SJCRH30 (cell line): ENCODE data around the gene MBOAT1. TPM values are rescaled to one million over a fixed set of nuclear protein-coding genes. Genes with fewer than 3 reads are reported as not detected.

Experiments
- DNase-seq, 2 experiments: peaks; one replicate each; pipeline ENCODE4 v3.0.0-alpha.2; 2015 to 2020
- H3K27ac ChIP-seq: fragments of 250-450 bp; sonication (Bioruptor Pico); 2 replicates; pipeline ENCODE4 v1.5.1; 2020; ENCODE audit warnings: mild to moderate bottlenecking, moderate library complexity
- H3K27me3 ChIP-seq: fragments of 250-450 bp; sonication (Bioruptor Pico); 2 replicates; pipeline ENCODE4 v1.5.1; 2020; ENCODE audit warnings: mild to moderate bottlenecking, moderate library complexity
- H3K36me3 ChIP-seq: fragments of 250-450 bp; sonication (Bioruptor Pico); 2 replicates; pipeline ENCODE4 v1.5.1; 2020; ENCODE audit warnings: mild to moderate bottlenecking, moderate library complexity
- H3K4me1 ChIP-seq: fragments of 250-450 bp; sonication (Bioruptor Pico); 2 replicates; pipeline ENCODE4 v1.5.1; 2020; ENCODE audit warnings: mild to moderate bottlenecking, moderate library complexity
- H3K4me3 ChIP-seq: fragments of 250-450 bp; sonication (Bioruptor Pico); 2 replicates; pipeline ENCODE4 v1.5.1; 2020; ENCODE audit warnings: mild to moderate bottlenecking, moderate library complexity
- H3K9me3 ChIP-seq: fragments of 250-450 bp; sonication (Bioruptor Pico); replicated peaks from 2 replicates; pipeline ENCODE4 v1.5.1; 2020; ENCODE audit warnings: mild to moderate bottlenecking, moderate library complexity
- total RNA-seq: library from RNA; depleted of rRNA; stranded (reverse); fragments of >200 nt; shearing (Covaris generic); gene quantifications from 2 replicates; pipeline ENCODE4 v1.2.3, GENCODE V29; 2014

Gene MBOAT1
- total RNA-seq, 1 experiment from 2014 or later: 7.7 TPM

DNA sequence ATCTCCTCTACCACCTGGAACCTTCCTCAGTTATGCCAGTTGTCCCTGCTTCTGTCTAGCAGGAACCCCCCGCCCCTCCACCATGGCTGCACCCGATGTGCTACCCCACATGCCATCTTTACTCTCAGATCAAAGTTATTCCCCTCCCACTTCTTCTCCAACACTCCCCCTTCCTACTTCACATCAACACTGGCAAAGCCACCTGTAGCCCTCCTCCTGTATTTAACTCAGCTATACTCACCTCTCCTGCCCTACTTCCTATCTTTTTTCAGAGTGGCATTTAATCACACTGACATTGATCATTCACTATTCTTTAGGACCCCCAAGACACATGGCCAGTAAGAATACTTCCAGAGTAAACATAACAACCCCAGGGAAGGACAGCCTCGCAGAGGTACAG lies 84.3 kb downstream of the MBOAT1 start:
- Histone ChIP-seq H3K27ac (no peak overlapping the region), H3K36me3 (no peaks in the 10 kb centered on the region), H3K27me3 (no peaks in the 10 kb centered on the region), H3K9me3 (no peaks in the 10 kb centered on the region), H3K4me1 (peaks cover 3% of the 10 kb centered on the region), H3K4me3 (no peak overlapping the region)
- no peak for DNase-seq

DNA sequence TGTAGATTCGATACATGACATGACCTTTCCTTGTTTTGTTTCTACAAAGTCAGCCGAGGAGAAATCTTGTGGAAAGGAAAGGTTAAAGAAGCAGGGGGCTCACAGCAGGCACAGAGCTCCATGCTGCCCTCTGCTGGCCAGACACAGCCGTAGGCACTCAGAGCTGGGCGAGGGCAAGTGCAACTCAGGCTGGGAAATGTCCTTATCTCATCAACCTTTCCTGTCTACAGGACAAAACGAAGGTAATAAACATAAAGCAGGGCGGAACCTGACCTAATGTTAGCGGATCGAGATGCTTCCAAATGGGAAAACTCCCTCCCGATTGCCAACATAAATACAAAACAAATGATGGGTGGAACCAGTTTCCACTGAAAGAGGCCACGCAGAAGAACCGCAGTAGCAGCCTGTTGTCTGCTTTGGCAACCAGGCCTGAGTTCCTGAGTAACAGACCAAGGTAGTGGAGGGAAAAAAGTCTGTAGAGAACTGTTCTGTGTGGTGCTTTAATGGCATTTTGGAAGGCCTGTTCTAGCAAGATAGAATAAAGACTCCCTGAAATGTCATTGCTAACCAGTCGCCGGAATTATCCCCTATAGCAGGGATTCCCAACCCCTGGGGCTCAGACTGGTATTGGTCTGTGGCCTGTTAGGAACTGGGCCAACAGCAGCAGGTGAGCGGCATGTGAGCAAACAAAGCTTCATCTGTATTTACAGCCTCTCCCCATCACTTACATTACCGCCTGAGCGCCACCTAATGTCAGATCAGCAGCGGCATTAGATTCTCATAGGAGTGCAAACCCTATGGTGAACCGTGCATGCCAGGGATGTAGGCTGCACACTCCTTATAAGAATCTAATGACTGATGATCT lies 85.2 kb downstream of the MBOAT1 start:
- DNase-seq: peak; percentile 54 to 75

GRCh38 chr6:20126102-20126752 lies 86.0 kb downstream of the MBOAT1 start:
- peaks cover 3% of the 10 kb centered on the region for H3K4me1 ChIP-seq
- H3K27me3 ChIP-seq: no peaks in the 10 kb centered on the region
- no peaks in the 10 kb centered on the region for H3K36me3 ChIP-seq
- H3K27ac ChIP-seq: no peak overlapping the region
- no peaks in the 10 kb centered on the region for H3K9me3 ChIP-seq
- no peak overlapping the region for H3K4me3 ChIP-seq
- DNase-seq: no peak

More for the DNA sequence above, 85.2 kb downstream of the MBOAT1 start:
- H3K4me1 ChIP-seq: peaks cover 3% of the 10 kb centered on the region
- no peaks in the 10 kb centered on the region for H3K36me3 ChIP-seq
- no peaks in the 10 kb centered on the region for H3K27me3 ChIP-seq
- H3K9me3 ChIP-seq: no peaks in the 10 kb centered on the region
- H3K4me3 ChIP-seq: no peak overlapping the region
- no peak overlapping the region for H3K27ac ChIP-seq

DNA sequence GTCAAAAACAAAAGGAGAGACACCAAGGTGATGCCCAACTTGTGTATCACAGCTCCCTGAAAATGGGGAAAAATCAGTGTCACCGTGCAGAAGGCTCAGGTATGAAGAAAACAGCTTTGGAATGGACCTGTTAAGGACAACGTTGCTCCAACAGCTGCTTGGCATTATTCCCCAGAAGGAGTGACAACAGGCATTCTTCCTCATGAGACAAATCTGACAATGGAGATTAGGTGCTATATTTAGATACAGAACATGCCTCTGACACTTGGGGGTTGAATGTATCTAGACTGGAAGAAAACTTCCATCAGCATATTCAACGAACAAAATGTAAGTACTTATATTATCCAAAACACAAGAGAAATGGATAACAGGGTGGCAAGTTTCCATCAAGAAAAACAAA lies 87.7 kb downstream of the MBOAT1 start:
- Histone ChIP-seq H3K27ac (no peak overlapping the region), H3K9me3 (no peaks in the 10 kb centered on the region), H3K4me3 (no peak overlapping the region), H3K27me3 (no peaks in the 10 kb centered on the region), H3K4me1 (peaks cover 3% of the 10 kb centered on the region), H3K36me3 (no peaks in the 10 kb centered on the region)
- no peak for DNase-seq

DNA sequence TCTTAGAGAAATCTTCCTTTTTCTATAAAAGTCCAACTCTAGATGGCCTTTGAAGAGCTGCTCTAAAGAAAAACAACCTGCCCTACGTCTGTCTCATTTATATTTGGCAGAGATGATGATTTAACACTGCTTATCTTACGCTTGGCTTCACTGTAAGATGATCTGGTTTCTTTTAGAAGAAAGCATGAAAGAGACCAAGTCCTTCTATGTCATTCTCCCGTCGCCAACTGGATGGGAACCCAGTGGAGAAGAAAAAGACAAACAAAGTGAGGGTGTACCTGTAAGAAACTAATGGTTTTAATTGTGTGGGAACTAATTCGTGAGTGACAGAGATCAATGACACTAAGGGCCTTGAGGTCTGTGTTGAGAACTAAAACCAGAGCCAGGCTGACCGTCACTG lies 92.8 kb downstream of the MBOAT1 start:
- DNase-seq: no peak
- H3K27ac ChIP-seq: no peak overlapping the region
- no peaks in the 10 kb centered on the region for H3K9me3 ChIP-seq
- H3K4me1 ChIP-seq: no peaks in the 10 kb centered on the region
- H3K27me3 ChIP-seq: no peaks in the 10 kb centered on the region
- H3K4me3 ChIP-seq: no peak overlapping the region
- H3K36me3 ChIP-seq: no peaks in the 10 kb centered on the region

GRCh38 chr6:20118892-20119291 lies 93.4 kb downstream of the MBOAT1 start:
- no peak overlapping the region for H3K27ac ChIP-seq
- H3K4me1 ChIP-seq: no peaks in the 10 kb centered on the region
- no peak overlapping the region for H3K4me3 ChIP-seq
- H3K27me3 ChIP-seq: no peaks in the 10 kb centered on the region
- no peak for DNase-seq
- H3K36me3 ChIP-seq: no peaks in the 10 kb centered on the region
- no peaks in the 10 kb centered on the region for H3K9me3 ChIP-seq

DNA sequence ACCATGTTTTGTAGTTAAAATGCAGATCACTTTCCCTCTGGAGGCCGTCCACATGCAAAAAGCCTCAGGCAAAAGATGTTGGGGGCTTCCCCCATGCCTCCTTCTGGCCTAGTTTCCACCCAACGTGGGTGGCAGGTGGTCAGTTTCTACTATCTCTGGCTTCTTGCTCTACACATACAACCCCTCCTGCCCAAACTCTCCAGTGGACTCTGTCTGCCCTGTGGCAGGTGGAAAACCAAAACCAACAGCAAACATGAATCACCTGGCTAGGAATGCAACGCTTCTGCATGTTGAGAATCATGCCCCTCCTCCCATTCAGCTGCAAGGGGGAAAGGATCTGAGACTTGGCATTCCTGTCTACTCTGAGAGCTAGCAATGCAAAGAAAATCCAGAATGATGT lies 94.8 kb downstream of the MBOAT1 start:
- H3K4me1 ChIP-seq: no peaks in the 10 kb centered on the region
- H3K4me3 ChIP-seq: no peak overlapping the region
- no peaks in the 10 kb centered on the region for H3K9me3 ChIP-seq
- no peaks in the 10 kb centered on the region for H3K36me3 ChIP-seq
- DNase-seq: no peak
- H3K27ac ChIP-seq: no peak overlapping the region
- no peaks in the 10 kb centered on the region for H3K27me3 ChIP-seq

- no peak overlapping the region for H3K27ac ChIP-seq
These were observed 95.5 kb downstream of the MBOAT1 start for GRCh38 chr6:20116792-20117191.

GRCh38 chr6:20115246-20115980 lies 96.9 kb downstream of the MBOAT1 start:
- no peak for DNase-seq
- Histone ChIP-seq H3K36me3 (no peaks in the 10 kb centered on the region), H3K4me1 (no peaks in the 10 kb centered on the region), H3K9me3 (no peaks in the 10 kb centered on the region), H3K27me3 (no peaks in the 10 kb centered on the region), H3K4me3 (no peak overlapping the region), H3K27ac (no peak overlapping the region)

More at GRCh38 chr6:20116792-20117191, 95.5 kb downstream of the MBOAT1 start:
- no peaks in the 10 kb centered on the region for H3K27me3 ChIP-seq
- no peaks in the 10 kb centered on the region for H3K9me3 ChIP-seq
- H3K4me1 ChIP-seq: no peaks in the 10 kb centered on the region
- H3K36me3 ChIP-seq: no peaks in the 10 kb centered on the region
- H3K4me3 ChIP-seq: no peak overlapping the region
- DNase-seq: no peak

DNA sequence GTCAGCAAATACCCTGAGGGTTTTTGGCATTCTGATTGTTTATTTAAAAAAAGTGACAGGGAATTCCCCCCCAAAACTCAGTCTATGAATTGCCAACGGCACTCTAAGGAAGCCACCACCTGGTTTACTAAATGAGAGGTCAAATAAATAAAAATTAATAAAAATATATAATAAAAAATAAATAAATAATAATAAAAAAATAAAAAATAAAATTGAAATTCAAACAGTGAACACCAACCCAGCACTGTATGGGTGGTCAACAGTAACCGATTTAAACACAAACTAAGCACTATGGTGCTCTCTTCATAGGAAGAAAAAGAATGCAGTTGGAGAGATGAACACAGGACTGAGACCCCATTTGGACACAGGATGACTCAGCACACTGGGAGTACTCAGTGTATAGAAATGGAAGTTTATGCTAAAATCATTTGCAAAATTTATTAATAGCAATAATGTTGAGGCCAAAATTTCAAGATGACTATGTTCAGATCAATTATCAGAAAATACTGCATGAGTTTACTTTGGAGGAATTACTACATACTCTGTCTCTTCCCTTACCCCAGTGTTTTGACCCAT lies 98.5 kb downstream of the MBOAT1 start:
- Histone ChIP-seq H3K27me3 (no peaks in the 10 kb centered on the region), H3K27ac (no peak overlapping the region), H3K9me3 (no peaks in the 10 kb centered on the region), H3K4me3 (no peak overlapping the region), H3K36me3 (no peaks in the 10 kb centered on the region), H3K4me1 (no peaks in the 10 kb centered on the region)
- DNase-seq: no peak

- Histone ChIP-seq H3K36me3 (no peaks in the 10 kb centered on the region), H3K4me1 (no peaks in the 10 kb centered on the region), H3K9me3 (no peaks in the 10 kb centered on the region), H3K27me3 (no peaks in the 10 kb centered on the region), H3K4me3 (no peak overlapping the region), H3K27ac (no peak overlapping the region)
- no peak for DNase-seq
These were observed 99.4 kb downstream of the MBOAT1 start for GRCh38 chr6:20112841-20113240.

DNA sequence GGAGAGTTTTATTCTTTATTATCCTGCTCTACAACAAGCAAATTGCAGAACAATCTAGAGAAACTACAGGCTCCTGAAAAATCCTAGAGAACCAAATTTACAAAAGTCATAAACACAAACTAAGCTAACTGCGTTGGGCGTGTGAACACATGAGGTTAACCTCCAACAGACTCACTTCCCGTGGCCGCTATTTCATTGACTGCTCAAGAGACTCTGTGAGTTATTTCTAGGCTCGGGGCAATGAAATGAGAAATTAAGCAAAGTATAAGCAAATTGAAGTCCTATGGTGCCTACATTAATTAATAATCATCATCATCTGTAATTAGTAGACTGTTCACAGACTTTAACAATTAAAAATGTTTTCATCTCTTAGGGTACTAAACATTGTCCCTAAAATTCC lies 100.0 kb downstream of the MBOAT1 start:
- H3K9me3 ChIP-seq: no peaks in the 10 kb centered on the region
- H3K4me3 ChIP-seq: no peak overlapping the region
- no peak for DNase-seq
- no peak overlapping the region for H3K27ac ChIP-seq
- no peaks in the 10 kb centered on the region for H3K27me3 ChIP-seq
- H3K4me1 ChIP-seq: no peaks in the 10 kb centered on the region
- no peaks in the 10 kb centered on the region for H3K36me3 ChIP-seq

DNA sequence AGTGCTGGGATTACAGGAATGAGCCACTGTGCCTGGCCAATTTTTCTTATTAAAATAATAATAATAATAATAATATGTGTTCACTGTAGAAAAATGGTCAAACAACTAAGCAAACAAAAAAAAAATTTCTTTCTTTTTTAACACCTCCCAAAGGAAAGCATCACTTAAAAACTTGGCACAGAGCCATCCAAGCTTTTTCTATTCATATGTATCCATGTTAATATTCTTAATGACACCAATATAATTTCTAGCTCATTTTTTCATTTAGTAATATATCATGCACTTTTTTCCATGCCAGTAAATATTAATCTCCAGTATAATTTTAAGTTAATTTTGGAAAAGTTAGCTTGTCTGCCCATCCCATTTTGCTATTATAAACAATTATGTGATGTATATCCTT lies 101.8 kb downstream of the MBOAT1 start:
- no peak overlapping the region for H3K4me3 ChIP-seq
- no peaks in the 10 kb centered on the region for H3K9me3 ChIP-seq
- H3K27me3 ChIP-seq: no peaks in the 10 kb centered on the region
- DNase-seq: no peak
- no peaks in the 10 kb centered on the region for H3K36me3 ChIP-seq
- H3K4me1 ChIP-seq: no peaks in the 10 kb centered on the region
- H3K27ac ChIP-seq: no peak overlapping the region

GRCh38 chr6:20109526-20109925 lies 102.7 kb downstream of the MBOAT1 start:
- no peaks in the 10 kb centered on the region for H3K4me1 ChIP-seq
- no peaks in the 10 kb centered on the region for H3K36me3 ChIP-seq
- no peak for DNase-seq
- no peaks in the 10 kb centered on the region for H3K9me3 ChIP-seq
- H3K4me3 ChIP-seq: no peak overlapping the region
- H3K27me3 ChIP-seq: no peaks in the 10 kb centered on the region
- H3K27ac ChIP-seq: no peak overlapping the region

- H3K27me3 ChIP-seq: no peaks in the 10 kb centered on the region
- no peaks in the 10 kb centered on the region for H3K9me3 ChIP-seq
- H3K27ac ChIP-seq: no peak overlapping the region
- no peak overlapping the region for H3K4me3 ChIP-seq
- DNase-seq: no peak
- no peaks in the 10 kb centered on the region for H3K36me3 ChIP-seq
- no peaks in the 10 kb centered on the region for H3K4me1 ChIP-seq
These were observed 106.4 kb downstream of the MBOAT1 start for GRCh38 chr6:20105838-20106237.
